ENCODE results near the gene IGSF21.

The IGSF21 gene

GRCh38 chr1:18120638-18121037, 13.0 kb downstream of the IGSF21 start:
- no peak for DNase-seq

- no peak for DNase-seq
These were observed 13.6 kb downstream of the IGSF21 start for GRCh38 chr1:18121072-18121820.

DNA sequence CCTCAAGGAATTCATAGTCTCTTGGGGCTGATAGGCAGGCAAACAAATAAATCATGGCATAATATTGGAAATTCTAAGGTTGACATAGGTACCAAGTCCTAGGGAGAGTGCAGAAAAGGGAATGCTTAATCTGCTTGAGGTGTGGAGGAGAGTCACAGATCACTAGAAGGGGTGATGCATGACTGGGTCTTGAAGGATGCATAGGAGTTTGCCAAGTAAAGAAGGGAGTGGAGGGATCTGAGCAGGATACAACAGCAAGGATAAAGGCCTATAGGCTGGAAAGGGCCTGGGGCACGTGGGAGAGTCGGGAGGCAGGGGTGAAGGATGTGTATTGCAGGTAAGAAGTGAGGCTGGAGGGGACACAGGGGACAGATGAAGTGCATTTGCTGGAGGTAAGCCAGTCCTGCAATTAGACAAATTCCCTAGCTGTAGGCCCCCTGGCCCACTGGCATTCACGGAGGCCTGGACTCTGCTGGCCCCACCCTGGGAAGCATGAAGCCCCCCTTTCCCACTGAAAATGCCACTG, 15.9 kb downstream of the IGSF21 start:
- DNase-seq, result no peak

- DNase-seq, result no peak
These were observed 17.4 kb downstream of the IGSF21 start for GRCh38 chr1:18124977-18125376.

DNA sequence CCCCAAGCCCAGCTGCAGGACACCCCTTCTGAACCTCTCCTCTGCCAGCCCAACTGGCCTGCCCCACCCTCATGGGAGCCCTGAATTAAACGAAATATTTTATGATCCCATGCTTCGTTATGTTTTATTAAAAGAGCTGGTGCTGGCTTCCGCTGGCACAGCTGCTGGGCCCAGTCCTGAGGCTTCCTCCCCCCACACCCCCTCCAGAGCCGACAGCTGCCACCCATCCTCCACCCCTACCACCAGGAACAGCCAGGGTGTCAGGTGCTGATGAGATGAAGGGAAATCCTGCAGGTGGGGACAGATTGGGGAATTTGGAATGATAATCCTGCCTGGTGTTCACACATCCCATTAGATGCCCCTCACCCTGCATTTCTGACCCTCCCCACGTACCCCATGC, 19.0 kb downstream of the IGSF21 start:
- DNase-seq, result no peak

- DNase-seq, result no peak
These were observed 20.7 kb downstream of the IGSF21 start for GRCh38 chr1:18128298-18128697.

DNA sequence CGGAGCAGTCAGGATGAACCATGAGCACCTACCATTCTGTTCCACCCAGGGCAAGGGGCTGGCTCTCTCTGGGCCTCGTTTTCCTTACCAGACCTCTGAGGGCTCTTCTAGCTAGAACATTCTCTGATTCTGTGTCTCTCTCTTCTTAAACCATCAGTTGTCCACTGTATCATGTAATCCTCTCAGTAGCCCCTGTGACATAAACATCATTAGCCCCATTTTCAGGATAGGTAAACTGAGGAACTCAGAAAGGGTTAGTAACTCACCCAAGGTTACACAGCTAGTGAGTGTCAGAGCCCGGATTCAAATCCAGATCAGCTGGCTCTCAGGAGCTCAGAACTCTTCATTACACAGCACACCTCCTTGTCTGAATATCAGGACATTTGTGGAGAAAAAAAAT, 22.8 kb downstream of the IGSF21 start:
- DNase-seq, result no peak

DNA sequence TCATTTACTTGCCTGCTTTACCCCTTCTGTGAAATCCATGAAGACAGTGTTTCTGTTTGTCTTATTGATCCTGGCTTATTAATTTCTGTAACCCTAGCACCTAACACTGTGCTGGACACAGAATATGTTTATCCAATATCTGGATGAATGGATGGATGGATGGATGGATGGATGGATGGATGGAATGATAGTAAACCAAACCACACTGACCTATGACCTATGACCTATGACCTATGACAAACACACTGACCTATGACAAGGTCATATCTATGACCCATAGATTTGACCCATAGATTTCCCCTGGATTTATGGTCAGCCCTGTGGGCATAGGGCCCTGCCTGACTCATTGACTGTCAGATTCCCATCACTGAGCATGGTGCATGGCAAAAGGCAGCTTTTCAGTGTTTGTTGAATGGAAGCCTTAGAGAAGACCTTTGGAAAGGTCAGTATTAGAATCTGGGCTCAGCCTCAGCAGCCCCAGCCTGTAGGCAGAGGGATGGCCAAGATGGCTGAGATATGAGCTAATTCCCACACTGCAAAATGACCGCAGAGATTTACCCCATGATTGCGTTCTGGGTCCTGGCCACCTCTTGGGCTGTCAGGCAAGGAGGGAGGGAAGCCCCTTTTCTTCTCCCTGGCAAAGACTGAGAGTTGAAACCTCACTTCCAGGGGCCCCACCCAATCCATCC, 24.6 kb downstream of the IGSF21 start:
- no peak for DNase-seq

- DNase-seq, result no peak
These were observed 25.3 kb downstream of the IGSF21 start for GRCh38 chr1:18132711-18133541.

- DNase-seq, result no peak
These were observed 26.9 kb downstream of the IGSF21 start for GRCh38 chr1:18134324-18135046.

DNA sequence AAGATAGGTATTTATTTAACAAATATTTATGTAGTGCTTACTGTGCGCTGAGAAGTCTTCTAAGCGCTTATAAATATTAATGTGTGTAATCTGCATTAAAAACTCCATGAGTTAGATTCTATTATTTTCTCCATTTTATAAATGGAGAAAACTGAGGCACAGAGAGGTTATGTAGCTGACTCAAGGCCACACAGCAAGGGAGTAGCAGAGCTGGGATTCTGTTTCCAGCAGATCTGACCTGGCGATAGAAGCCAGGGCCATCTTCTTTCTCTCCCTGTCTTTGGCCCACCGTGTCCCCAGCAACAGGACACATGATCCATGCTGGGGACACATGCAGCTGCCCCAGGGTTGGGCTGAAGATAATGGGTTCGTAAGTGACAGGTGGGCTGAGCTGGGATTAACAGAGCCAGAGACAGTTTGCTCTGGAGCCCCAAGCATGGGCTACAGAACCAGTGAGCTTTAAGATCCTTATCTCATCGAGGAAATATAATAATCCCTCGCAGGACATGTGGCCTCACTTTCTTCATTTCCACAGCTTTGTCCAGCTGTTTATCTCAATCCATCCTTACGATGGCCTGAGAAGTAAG, 30.3 kb downstream of the IGSF21 start:
- no peak for DNase-seq

- DNase-seq, result no peak
These were observed 31.8 kb downstream of the IGSF21 start for GRCh38 chr1:18139198-18139981.

GRCh38 chr1:18140411-18140810, 32.8 kb downstream of the IGSF21 start:
- no peak for DNase-seq

- no peak for DNase-seq
These were observed 34.1 kb downstream of the IGSF21 start for GRCh38 chr1:18141661-18142060.

GRCh38 chr1:18142471-18142870, 34.9 kb downstream of the IGSF21 start:
- no peak for DNase-seq

DNA sequence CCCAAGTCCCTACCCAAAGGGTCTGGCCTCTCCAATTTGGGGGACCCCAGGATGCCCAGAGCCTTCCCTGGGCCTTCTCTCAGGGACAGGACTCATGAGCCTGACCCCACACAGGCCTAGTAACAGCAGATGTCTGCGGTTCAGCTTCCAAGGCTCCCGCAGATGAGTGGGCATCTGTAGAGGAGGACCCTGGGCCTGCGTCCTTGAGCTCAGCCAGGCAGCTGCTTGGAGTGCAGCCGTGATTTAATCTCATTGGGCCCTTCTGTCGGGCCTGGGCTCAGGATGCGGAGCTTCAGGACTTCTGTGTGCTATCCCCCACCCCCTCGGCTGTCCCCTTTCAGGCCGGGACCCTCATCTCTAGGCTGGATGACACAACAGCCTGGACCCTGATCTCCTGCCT, 35.4 kb downstream of the IGSF21 start:
- DNase-seq, result no peak

GRCh38 chr1:18144062-18144461, 36.5 kb downstream of the IGSF21 start:
- DNase-seq, result no peak

GRCh38 chr1:18144916-18145647, 37.5 kb downstream of the IGSF21 start:
- DNase-seq, result no peak

- no peak for DNase-seq
These were observed 38.4 kb downstream of the IGSF21 start for GRCh38 chr1:18145851-18146618.

- no peak for DNase-seq
These were observed 39.3 kb downstream of the IGSF21 start for GRCh38 chr1:18146886-18147285.

Data from activated T-cell treated with anti-CD3 and anti-CD28 coated beads, Interleukin-2, amount 50 U/mL, for 48 hours (primary cell).